OCI-LY1 (cell line): ENCODE data around the gene TIMP3.

Source experiments
- EZH2 ChIP-seq: fragments of 200-600 bp; sonication (generic), shearing (Covaris generic); IDR thresholded peaks from 2 replicates; pipeline ENCODE4 v1.8.0; 2017; ENCODE audit warnings: borderline replicate concordance, mixed run types, mild to moderate bottlenecking, antibody characterized with exemption, low read length, moderate library complexity, mixed read lengths
- TF ChIP-seq, protein P1 (sequence below): fragments of 200-600 bp; sonication (generic), shearing (Covaris generic); IDR thresholded peaks from 2 replicates; pipeline ENCODE4 v1.5.1; 2017; ENCODE audit warnings: mild to moderate bottlenecking, antibody characterized with exemption, low read length, moderate library complexity, mixed read lengths

DNA sequence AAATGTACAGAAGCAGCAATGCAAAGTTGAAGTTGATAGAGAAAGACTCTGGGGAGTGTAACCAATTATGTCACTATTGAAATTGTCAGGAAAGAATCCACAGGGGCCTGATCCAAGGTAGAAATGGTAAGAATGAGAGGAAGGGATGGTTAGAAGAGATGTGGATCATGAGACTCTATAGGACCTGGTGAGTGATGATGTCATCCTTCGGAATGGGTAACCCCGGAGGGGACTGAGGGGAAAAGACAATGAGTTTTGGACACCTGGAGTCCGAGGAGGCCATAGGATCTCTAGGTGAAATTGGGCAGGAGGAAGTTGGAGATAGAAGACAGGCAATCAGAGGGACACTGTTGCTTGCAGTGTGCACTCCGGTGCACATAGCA lies 6.3 kb upstream of the TIMP3 start:
- TF ChIP-seq EZH2: no peak
- TF ChIP-seq, protein P1, sequence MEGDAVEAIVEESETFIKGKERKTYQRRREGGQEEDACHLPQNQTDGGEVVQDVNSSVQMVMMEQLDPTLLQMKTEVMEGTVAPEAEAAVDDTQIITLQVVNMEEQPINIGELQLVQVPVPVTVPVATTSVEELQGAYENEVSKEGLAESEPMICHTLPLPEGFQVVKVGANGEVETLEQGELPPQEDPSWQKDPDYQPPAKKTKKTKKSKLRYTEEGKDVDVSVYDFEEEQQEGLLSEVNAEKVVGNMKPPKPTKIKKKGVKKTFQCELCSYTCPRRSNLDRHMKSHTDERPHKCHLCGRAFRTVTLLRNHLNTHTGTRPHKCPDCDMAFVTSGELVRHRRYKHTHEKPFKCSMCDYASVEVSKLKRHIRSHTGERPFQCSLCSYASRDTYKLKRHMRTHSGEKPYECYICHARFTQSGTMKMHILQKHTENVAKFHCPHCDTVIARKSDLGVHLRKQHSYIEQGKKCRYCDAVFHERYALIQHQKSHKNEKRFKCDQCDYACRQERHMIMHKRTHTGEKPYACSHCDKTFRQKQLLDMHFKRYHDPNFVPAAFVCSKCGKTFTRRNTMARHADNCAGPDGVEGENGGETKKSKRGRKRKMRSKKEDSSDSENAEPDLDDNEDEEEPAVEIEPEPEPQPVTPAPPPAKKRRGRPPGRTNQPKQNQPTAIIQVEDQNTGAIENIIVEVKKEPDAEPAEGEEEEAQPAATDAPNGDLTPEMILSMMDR: no peak
